Spinal cord (tissue), 10 donors: ENCODE results near the gene ARID2. TPM values are rescaled to one million over a fixed set of nuclear protein-coding genes. Genes with fewer than 3 reads are reported as not detected.

Experiments
- DNase-seq, 6 donors: peaks; one replicate each; pipeline versions ENCODE4 v3.0.0 to v3.0.0-alpha.2; 2013 to 2015; ENCODE audit warnings: low spot score in 6 of 6, low read depth in 4 of 6
- H3K27ac ChIP-seq: one replicate; pipeline ENCODE4 v1.5.1; 2013; ENCODE audit warnings: low read depth, low read length, control low read depth
- H3K27me3 ChIP-seq: one replicate; pipeline ENCODE4 v1.6.1; 2013; ENCODE audit warnings: low read length; ENCODE audit not compliant: control insufficient read depth, insufficient read depth
- H3K36me3 ChIP-seq: one replicate; pipeline ENCODE4 v1.6.1; 2013; ENCODE audit warnings: low read length; ENCODE audit not compliant: control insufficient read depth, insufficient read depth
- H3K4me1 ChIP-seq: one replicate; pipeline ENCODE4 v1.6.1; 2013; ENCODE audit warnings: low read length; ENCODE audit not compliant: control insufficient read depth, insufficient read depth
- H3K4me3 ChIP-seq: one replicate; pipeline ENCODE4 v1.5.1; 2013; ENCODE audit warnings: low read depth, low read length, control low read depth
- H3K9me3 ChIP-seq: one replicate; pipeline ENCODE4 v1.6.1; 2013; ENCODE audit warnings: low read length; ENCODE audit not compliant: control insufficient read depth, insufficient read depth
- WGBS: methylation state at CpG from one replicate; pipeline ENCODE4 v1.1.5; 2013; ENCODE audit warnings: missing lambda C conversion rate; ENCODE audit not compliant: insufficient coverage; 5-methylcytosine and 5-hydroxymethylcytosine counted together
- polyA plus RNA-seq, 2 donors: library from polyadenylated mRNA; unstranded; fragments of 120-200 nt; gene quantifications; one replicate each; pipeline ENCODE4 v1.2.1, GENCODE V29; 2013; ENCODE audit not compliant: insufficient read length in 2 of 2
- small RNA-seq: library from RNA; depleted of rRNA; stranded (forward); fragments of <200 nt; gene quantifications from one replicate; pipeline ENCODE3, GENCODE V24; 2014; ENCODE audit warnings: low replicate concordance
- total RNA-seq, 2 donors: library from RNA; depleted of rRNA in 1 of 2; stranded (reverse); fragments of 120-200 nt in 1 of 2; fragments of >200 nt in 1 of 2; gene quantifications; one replicate each; pipeline versions ENCODE4 v1.2.3 to v1.2.4, GENCODE V29; 2013 to 2014
- donor health status: healthy.

Gene ARID2
- total and polyA plus RNA-seq, 4 donors: 16.3 to 53.2 (median 27.5) TPM

DNA sequence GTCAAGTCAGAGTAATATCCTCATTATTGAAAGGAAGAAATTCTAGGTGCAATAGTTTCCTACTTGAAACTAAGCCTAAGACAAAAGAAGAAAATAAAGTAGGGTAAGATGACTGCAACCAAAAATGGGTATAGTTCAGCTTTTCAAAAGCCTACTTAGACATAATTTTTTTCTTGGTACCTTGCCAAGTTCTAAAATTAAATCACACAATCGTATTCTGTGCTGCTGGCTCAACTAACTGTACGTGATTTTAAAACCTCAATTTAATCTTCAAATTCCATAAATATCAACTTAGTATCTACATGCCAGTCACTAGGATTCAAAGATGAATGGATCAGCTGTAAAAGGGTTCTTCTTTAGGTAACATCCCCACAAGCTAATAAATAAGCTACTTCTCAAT is 204.0 kb downstream of the ARID2 start:
- 57% methylated on average over 1 of the region's 2 CpGs for WGBS
- Histone ChIP-seq H3K27me3 (no peaks in the 10 kb centered on the region), H3K4me3 (no peak overlapping the region), H3K9me3 (no peaks in the 10 kb centered on the region), H3K27ac (no peak overlapping the region), H3K36me3 (peaks cover 7% of the 10 kb centered on the region), H3K4me1 (no peaks in the 10 kb centered on the region)
- DNase-seq: peak in 1 of 6 donors; percentile 6

DNA sequence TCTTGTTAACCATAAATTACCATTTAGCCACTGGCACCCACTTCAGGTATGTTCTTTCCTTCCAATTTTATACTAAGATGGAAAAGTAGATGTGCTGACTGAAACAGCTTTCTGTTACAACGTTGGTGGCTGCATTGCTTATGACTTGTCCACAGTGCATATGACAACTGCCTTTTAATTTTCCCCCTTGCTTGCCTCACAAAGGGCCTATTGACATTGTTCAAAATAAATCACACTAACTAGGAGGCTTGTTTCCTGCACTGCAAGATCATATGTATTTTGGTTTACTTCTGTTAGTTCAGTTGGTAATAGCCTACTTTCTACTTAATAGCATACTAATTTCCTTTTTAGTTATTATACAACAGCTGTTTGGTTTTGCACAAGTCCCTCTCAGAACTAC is 205.4 kb downstream of the ARID2 start:
- peak in 1 of 6 donors; percentile 9 for DNase-seq
- Histone ChIP-seq H3K36me3 (peaks cover 2% of the 10 kb centered on the region), H3K9me3 (no peaks in the 10 kb centered on the region), H3K27me3 (no peaks in the 10 kb centered on the region), H3K4me3 (no peak overlapping the region), H3K4me1 (no peaks in the 10 kb centered on the region), H3K27ac (no peak overlapping the region)
- WGBS: no CpG with 5 or more reads among the region's 1 CpG

DNA sequence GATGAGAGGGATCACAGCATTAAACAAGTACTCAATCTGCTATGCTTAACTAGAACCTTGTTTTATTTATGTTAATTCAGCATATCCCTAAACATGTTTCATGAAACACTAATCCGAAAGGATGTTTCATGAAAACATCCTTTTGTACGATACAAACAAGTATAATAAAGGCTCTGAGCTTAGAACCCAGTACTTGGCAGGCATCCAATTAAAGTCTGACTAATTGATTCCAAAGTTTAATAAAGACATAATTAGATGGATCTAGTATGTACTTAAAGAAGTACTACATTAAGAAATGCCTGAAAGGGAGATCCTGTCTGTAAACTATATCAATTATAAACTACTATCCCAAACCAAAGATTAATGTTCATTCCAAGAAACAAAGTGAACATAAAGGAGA is 209.1 kb downstream of the ARID2 start:
- no CpG with 5 or more reads among the region's 2 CpGs for WGBS

DNA sequence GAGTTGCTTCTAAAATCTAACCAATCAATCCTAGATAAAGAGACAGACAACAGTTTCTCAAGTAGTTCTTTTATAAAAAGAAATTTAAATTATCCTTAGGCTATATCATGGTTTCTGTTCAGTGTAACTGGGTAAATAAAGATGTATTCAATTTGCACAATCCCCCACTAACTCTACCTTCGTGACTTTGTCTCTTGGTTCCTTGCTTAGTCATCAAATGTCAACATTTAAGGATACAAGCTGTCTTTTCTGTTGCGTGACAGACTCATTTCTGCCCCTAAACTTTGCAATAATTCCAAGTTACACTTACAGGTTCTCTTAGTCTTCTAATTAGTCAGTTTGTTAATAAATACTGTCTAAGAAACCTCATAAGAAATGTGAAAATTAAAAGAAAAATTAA is 210.3 kb downstream of the ARID2 start:
- DNase-seq: no peak
- Histone ChIP-seq H3K4me1 (no peaks in the 10 kb centered on the region), H3K27ac (no peak overlapping the region), H3K27me3 (no peaks in the 10 kb centered on the region), H3K9me3 (no peaks in the 10 kb centered on the region), H3K4me3 (no peak overlapping the region), H3K36me3 (no peaks in the 10 kb centered on the region)
- no CpG with 5 or more reads among the region's 2 CpGs for WGBS

More for the DNA sequence above, 209.1 kb downstream of the ARID2 start:
- Histone ChIP-seq H3K4me1 (no peaks in the 10 kb centered on the region), H3K27me3 (no peaks in the 10 kb centered on the region), H3K27ac (no peak overlapping the region), H3K36me3 (no peaks in the 10 kb centered on the region), H3K9me3 (no peaks in the 10 kb centered on the region), H3K4me3 (no peak overlapping the region)
- DNase-seq: no peak

DNA sequence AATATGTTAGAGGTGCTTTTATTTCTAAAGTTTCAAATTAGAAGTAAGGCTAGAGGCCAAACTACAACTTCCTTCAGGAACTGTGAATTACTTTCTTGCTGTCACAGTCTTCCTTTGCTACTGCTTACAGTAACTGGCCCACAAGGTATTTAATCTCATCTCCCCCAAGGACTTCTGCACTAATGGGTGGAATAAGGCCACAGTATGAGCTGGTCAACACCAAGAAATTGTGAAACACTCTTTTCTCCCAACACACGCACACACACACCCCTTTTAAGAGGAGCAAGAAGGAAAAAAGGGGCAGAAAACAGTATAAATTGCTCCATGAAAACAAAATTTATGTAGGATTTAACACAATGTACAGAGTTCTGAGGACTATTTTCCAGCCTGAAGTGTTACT is 215.3 kb downstream of the ARID2 start:
- Histone ChIP-seq H3K9me3 (no peaks in the 10 kb centered on the region), H3K4me3 (no peak overlapping the region), H3K4me1 (no peaks in the 10 kb centered on the region), H3K27me3 (no peaks in the 10 kb centered on the region), H3K36me3 (peaks cover 7% of the 10 kb centered on the region), H3K27ac (no peak overlapping the region)
- WGBS: no CpG with 5 or more reads among the region's 1 CpG
- no peak for DNase-seq

DNA sequence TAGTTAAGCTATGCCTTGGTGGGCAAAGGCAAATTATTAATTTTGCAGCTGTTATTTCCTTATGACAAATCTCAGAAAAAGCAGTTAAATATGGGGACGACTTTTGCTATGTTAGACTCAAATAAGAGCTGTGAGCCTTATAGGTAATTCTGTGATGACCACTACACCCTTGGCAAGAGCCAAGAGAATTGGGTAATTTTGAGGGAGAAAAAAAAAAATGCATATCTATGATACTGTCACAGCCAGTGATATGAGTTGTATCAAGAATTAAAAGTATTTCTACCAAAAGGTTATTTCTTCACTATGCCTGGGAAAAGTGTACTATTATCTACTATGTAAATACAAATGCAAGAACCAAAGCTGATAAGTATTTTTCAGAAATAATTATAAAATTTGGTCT is 216.9 kb downstream of the ARID2 start:
- no peak for DNase-seq
- H3K27me3 ChIP-seq: no peaks in the 10 kb centered on the region
- WGBS: 100% methylated on average over 1 of the region's 1 CpG
- H3K27ac ChIP-seq: no peak overlapping the region
- H3K4me3 ChIP-seq: no peak overlapping the region
- H3K36me3 ChIP-seq: peaks cover 7% of the 10 kb centered on the region
- no peaks in the 10 kb centered on the region for H3K9me3 ChIP-seq
- no peaks in the 10 kb centered on the region for H3K4me1 ChIP-seq

DNA sequence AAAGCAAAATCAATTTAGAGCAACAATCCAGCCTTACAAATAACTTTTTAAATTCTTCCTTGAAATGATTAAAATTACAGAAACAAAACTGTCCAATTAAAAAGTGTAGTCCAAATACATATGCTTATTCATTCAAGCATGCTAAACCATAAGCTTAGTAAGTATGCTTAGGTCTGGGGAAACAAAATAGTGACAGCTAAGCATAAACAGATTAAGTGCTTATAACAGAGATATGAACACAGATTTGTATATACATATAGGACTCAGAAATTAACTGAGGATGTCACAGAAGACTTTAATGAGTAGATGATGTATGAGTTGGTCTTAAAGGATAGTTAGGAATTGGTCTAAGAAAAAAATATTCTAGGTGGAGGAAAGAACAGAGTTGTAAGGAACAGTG is 219.0 kb downstream of the ARID2 start:
- no peaks in the 10 kb centered on the region for H3K4me1 ChIP-seq
- H3K27me3 ChIP-seq: no peaks in the 10 kb centered on the region
- H3K27ac ChIP-seq: no peak overlapping the region
- no peak overlapping the region for H3K4me3 ChIP-seq
- peaks cover 7% of the 10 kb centered on the region for H3K36me3 ChIP-seq
- H3K9me3 ChIP-seq: no peaks in the 10 kb centered on the region
- DNase-seq: no peak

Small RNA genes within 50 kb of the gene (small RNA-seq; reads per million reads assigned to genes)
- gene RN7SL246P: not detected
